ENCODE results near the gene KCNN4. TPM values are rescaled to one million over a fixed set of nuclear protein-coding genes. Genes with fewer than 3 reads are reported as not detected.

The KCNN4 gene
- total and polyA plus RNA-seq, 2 experiments from 2014 or later = 0.86 to 3.2 TPM

DNA sequence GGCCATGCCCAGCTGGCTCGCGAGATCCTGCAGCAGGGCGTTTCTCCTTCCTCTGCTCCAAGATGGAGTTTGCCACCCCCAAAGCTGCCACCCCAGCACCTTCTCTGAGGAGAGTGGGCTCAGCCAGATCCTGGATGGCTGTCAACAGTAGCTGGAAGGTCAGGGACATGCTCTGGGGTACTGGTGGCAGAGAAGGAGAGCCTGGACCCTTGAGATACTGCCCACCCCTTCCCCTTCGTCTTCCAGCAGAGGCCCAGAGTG, 53.2 kb downstream of the KCNN4 start (continued):
- TF ChIP-seq REST (IDR thresholded peaks at IDR 0.05; ENCODE audit: unreplicated experiment) = no peak

DNA sequence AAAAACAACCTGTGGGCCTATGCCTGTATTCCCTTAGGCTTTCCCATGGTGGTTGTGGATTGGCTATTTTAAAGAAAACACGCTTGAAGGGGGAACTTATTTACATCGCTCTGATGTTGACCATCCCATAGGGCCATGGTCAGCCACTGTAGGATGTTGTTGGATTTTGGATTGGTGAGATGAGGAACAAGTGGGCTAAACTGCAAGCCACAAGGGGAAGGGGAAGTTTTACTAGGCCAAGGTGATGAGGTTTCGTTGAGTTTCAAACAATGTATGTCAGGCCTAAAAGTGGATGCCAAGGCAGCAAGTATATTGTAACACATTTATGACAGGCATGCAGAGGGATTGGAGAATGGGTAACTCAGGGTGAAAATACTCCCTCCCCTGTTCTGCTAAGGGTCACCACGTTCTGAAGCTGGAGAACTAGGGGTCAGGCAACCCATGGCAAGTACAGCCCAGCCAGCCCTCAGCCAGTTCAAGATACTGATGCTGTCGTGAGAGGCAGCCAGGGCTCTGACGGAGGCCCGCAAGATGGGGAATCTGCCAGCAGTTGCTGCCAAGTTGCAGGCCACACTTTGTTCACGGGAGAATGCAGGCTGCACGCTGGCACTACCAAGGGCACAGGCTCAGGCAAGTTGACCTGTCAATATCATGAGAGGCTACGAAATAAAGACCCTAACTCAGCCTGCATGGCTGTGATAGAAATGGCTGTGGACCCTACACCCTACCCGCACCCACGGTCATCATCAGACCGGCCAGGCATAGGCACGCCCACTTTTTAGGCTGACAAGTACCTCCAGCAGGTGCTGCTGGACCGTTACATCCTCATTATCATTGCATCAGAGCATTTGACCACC, 53.8 kb downstream of the KCNN4 start:
- no peak overlapping the region for H3K4me3 ChIP-seq
- no peak overlapping the region for H3K27ac ChIP-seq (ENCODE audit: low read depth)
- no peaks in the 10 kb centered on the region; the same call in 1 of the 2 replicates for H4K20me1 ChIP-seq (replicated peaks; ENCODE audit: insufficient read depth)
- Mint-ChIP-seq H3K27ac (no peak overlapping the region), H3K4me1 (no peaks in the 10 kb centered on the region; the same call in 2 of the 3 replicates), H3K4me3 (no peak overlapping the region; the same call in 2 of the 3 replicates), H3K27me3 (ENCODE audit: insufficient read depth, low read depth, poor library complexity) (peaks cover 8% of the 10 kb centered on the region), H3K36me3 (ENCODE audit: low read depth) (peaks cover 26% of the 10 kb centered on the region), H3K9me3 (no peaks in the 10 kb centered on the region; the same call in 2 of the 3 replicates)
- H3K36me3 ChIP-seq (ENCODE audit: insufficient read depth) = no peaks in the 10 kb centered on the region
- no peaks in the 10 kb centered on the region for H3K79me2 ChIP-seq (replicated peaks; ENCODE audit: insufficient read depth)
- no peak overlapping the region for H2AFZ ChIP-seq
- no peaks in the 10 kb centered on the region for H3K4me1 ChIP-seq (ENCODE audit: insufficient read depth)
- ATAC-seq (no peak), DNase-seq (ENCODE audit: low spot score) (no peak)
- H3K4me2 ChIP-seq = no peak overlapping the region
- no peaks in the 10 kb centered on the region for H3F3A ChIP-seq (replicated peaks; ENCODE audit: low read depth)
- H3K27me3 ChIP-seq (ENCODE audit: insufficient read depth) = no peaks in the 10 kb centered on the region
- H3K9me2 ChIP-seq (ENCODE audit: insufficient read depth) = no peaks in the 10 kb centered on the region
- TF ChIP-seq ETS1 (IDR thresholded peaks at IDR 0.05) (no peak), EZH2 (IDR thresholded peaks at IDR 0.05; ENCODE audit: low read depth, unreplicated experiment) (no peak), POLR2AphosphoS5 (IDR thresholded peaks at IDR 0.05; ENCODE audit: low read depth) (no peak), ZNF331 (CRISPR knock-in tag; IDR thresholded peaks at IDR 0.05; ENCODE audit: low read depth) (no peak), JUNB (IDR thresholded peaks at IDR 0.05; ENCODE audit: unreplicated experiment) (no peak), CREB1 (CRISPR knock-in tag; IDR thresholded peaks at IDR 0.05; ENCODE audit: low read depth) (no peak)
- TF ChIP-seq, protein P1, sequence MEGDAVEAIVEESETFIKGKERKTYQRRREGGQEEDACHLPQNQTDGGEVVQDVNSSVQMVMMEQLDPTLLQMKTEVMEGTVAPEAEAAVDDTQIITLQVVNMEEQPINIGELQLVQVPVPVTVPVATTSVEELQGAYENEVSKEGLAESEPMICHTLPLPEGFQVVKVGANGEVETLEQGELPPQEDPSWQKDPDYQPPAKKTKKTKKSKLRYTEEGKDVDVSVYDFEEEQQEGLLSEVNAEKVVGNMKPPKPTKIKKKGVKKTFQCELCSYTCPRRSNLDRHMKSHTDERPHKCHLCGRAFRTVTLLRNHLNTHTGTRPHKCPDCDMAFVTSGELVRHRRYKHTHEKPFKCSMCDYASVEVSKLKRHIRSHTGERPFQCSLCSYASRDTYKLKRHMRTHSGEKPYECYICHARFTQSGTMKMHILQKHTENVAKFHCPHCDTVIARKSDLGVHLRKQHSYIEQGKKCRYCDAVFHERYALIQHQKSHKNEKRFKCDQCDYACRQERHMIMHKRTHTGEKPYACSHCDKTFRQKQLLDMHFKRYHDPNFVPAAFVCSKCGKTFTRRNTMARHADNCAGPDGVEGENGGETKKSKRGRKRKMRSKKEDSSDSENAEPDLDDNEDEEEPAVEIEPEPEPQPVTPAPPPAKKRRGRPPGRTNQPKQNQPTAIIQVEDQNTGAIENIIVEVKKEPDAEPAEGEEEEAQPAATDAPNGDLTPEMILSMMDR (conservative IDR thresholded peaks at IDR 0.05; ENCODE audit: low read depth in 2 of 2) = no peak
- TF ChIP-seq, protein P2, sequence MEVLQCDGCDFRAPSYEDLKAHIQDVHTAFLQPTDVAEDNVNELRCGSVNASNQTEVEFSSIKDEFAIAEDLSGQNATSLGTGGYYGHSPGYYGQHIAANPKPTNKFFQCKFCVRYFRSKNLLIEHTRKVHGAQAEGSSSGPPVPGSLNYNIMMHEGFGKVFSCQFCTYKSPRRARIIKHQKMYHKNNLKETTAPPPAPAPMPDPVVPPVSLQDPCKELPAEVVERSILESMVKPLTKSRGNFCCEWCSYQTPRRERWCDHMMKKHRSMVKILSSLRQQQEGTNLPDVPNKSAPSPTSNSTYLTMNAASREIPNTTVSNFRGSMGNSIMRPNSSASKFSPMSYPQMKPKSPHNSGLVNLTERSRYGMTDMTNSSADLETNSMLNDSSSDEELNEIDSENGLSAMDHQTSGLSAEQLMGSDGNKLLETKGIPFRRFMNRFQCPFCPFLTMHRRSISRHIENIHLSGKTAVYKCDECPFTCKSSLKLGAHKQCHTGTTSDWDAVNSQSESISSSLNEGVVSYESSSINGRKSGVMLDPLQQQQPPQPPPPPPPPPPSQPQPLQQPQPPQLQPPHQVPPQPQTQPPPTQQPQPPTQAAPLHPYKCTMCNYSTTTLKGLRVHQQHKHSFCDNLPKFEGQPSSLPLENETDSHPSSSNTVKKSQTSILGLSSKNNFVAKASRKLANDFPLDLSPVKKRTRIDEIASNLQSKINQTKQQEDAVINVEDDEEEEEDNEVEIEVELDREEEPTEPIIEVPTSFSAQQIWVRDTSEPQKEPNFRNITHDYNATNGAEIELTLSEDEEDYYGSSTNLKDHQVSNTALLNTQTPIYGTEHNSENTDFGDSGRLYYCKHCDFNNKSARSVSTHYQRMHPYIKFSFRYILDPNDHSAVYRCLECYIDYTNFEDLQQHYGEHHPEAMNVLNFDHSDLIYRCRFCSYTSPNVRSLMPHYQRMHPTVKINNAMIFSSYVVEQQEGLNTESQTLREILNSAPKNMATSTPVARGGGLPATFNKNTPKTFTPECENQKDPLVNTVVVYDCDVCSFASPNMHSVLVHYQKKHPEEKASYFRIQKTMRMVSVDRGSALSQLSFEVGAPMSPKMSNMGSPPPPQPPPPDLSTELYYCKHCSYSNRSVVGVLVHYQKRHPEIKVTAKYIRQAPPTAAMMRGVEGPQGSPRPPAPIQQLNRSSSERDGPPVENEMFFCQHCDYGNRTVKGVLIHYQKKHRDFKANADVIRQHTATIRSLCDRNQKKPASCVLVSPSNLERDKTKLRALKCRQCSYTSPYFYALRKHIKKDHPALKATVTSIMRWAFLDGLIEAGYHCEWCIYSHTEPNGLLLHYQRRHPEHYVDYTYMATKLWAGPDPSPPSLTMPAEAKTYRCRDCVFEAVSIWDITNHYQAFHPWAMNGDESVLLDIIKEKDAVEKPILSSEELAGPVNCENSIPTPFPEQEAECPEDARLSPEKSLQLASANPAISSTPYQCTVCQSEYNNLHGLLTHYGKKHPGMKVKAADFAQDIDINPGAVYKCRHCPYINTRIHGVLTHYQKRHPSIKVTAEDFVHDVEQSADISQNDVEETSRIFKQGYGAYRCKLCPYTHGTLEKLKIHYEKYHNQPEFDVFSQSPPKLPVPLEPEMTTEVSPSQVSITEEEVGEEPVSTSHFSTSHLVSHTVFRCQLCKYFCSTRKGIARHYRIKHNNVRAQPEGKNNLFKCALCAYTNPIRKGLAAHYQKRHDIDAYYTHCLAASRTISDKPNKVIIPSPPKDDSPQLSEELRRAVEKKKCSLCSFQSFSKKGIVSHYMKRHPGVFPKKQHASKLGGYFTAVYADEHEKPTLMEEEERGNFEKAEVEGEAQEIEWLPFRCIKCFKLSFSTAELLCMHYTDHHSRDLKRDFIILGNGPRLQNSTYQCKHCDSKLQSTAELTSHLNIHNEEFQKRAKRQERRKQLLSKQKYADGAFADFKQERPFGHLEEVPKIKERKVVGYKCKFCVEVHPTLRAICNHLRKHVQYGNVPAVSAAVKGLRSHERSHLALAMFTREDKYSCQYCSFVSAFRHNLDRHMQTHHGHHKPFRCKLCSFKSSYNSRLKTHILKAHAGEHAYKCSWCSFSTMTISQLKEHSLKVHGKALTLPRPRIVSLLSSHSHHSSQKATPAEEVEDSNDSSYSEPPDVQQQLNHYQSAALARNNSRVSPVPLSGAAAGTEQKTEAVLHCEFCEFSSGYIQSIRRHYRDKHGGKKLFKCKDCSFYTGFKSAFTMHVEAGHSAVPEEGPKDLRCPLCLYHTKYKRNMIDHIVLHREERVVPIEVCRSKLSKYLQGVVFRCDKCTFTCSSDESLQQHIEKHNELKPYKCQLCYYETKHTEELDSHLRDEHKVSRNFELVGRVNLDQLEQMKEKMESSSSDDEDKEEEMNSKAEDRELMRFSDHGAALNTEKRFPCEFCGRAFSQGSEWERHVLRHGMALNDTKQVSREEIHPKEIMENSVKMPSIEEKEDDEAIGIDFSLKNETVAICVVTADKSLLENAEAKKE (CRISPR knock-in tag; IDR thresholded peaks at IDR 0.05) = no peak
